DND-41 (cell line): Measurements from ENCODE around the gene GPR151.

Experiments used
- ATAC-seq: fragments of 200-7000 bp; cut with Tn5 transposase; 3 replicates; pipeline ENCODE4 v1.9.1; 2021; ENCODE audit warnings: low read depth; ENCODE audit not compliant: insufficient read depth
- DNase-seq: peaks from one replicate; pipeline ENCODE4 v3.0.0-alpha.2; 2020
- H2AFZ ChIP-seq: 2 replicates; pipeline ENCODE4 v1.6.0; 2012; ENCODE audit warnings: low read depth, low read length
- H3K27ac ChIP-seq: 2 replicates; pipeline ENCODE4 v1.5.1; 2012; ENCODE audit warnings: low read length, inconsistent platforms
- H3K27me3 ChIP-seq: fragments of 200-600 bp; sonication (generic); 2 replicates; pipeline ENCODE4 v1.6.0; 2012; ENCODE audit warnings: low read length, mild to moderate bottlenecking, inconsistent platforms; ENCODE audit not compliant: insufficient read depth, poor library complexity
- H3K36me3 ChIP-seq: 2 replicates; pipeline ENCODE4 v1.5.1; 2012; ENCODE audit warnings: low read length, inconsistent platforms; ENCODE audit not compliant: insufficient read depth
- H3K4me1 ChIP-seq: 2 replicates; pipeline ENCODE4 v1.5.1; 2012; ENCODE audit warnings: mild to moderate bottlenecking, low read length; ENCODE audit not compliant: insufficient read depth
- H3K4me2 ChIP-seq: 2 replicates; pipeline ENCODE4 v1.6.0; 2012; ENCODE audit warnings: mild to moderate bottlenecking, moderate library complexity, low read length, inconsistent platforms; ENCODE audit not compliant: insufficient read depth
- H3K4me3 ChIP-seq, 2 experiments: fragments of 200-600 bp in 1 of 2; shearing (Covaris generic) in 1 of 2; 2 replicates each; pipeline ENCODE4 v1.5.1; 2012 to 2016; ENCODE audit warnings: inconsistent platforms in 2 of 2, low read length in 2 of 2, mild to moderate bottlenecking in 2 of 2, low read depth in 1 of 2, moderate library complexity in 1 of 2
- H3K79me2 ChIP-seq: 2 replicates; pipeline ENCODE4 v1.6.0; 2012; ENCODE audit warnings: low read length, inconsistent platforms; ENCODE audit not compliant: insufficient read depth
- H3K9ac ChIP-seq: 2 replicates; pipeline ENCODE4 v1.6.0; 2012; ENCODE audit warnings: low read depth, mild to moderate bottlenecking, inconsistent platforms, low read length, moderate library complexity
- H3K9me3 ChIP-seq: 2 replicates; pipeline ENCODE4 v1.5.1; 2012; ENCODE audit warnings: low read length, moderate library complexity, mild to moderate bottlenecking, inconsistent platforms; ENCODE audit not compliant: insufficient read depth, severe bottlenecking
- H4K20me1 ChIP-seq: 2 replicates; pipeline ENCODE4 v1.6.0; 2012; ENCODE audit warnings: low read length; ENCODE audit not compliant: insufficient read depth
- EZH2 ChIP-seq: IDR thresholded peaks from 3 replicates; pipeline ENCODE4 v1.6.1; 2012; ENCODE audit warnings: borderline replicate concordance, low read depth, mild to moderate bottlenecking, moderate library complexity, low read length, inconsistent platforms; ENCODE audit not compliant: severe bottlenecking
- TF ChIP-seq, protein P1 (sequence below): IDR thresholded peaks from 2 replicates; pipeline ENCODE4 v1.5.1; 2012; ENCODE audit warnings: borderline replicate concordance, low read length, moderate library complexity, mild to moderate bottlenecking; ENCODE audit not compliant: poor library complexity, severe bottlenecking; ENCODE audit errors: extremely low read depth

The GPR151 gene

GRCh38 chr5:146527785-146528184, 11.8 kb upstream of the GPR151 start:
- Histone ChIP-seq H3K4me1 (no peaks in the 10 kb centered on the region), H3K36me3 (no peaks in the 10 kb centered on the region), H3K4me3 (no peak overlapping the region), H4K20me1 (no peaks in the 10 kb centered on the region), H3K4me2 (no peak overlapping the region), H3K9me3 (no peaks in the 10 kb centered on the region), H3K9ac (no peak overlapping the region), H3K79me2 (no peaks in the 10 kb centered on the region), H3K27ac (no peak overlapping the region), H2AFZ (no peak overlapping the region), H3K27me3 (peaks cover 22% of the 10 kb centered on the region)
- TF ChIP-seq, protein P1, sequence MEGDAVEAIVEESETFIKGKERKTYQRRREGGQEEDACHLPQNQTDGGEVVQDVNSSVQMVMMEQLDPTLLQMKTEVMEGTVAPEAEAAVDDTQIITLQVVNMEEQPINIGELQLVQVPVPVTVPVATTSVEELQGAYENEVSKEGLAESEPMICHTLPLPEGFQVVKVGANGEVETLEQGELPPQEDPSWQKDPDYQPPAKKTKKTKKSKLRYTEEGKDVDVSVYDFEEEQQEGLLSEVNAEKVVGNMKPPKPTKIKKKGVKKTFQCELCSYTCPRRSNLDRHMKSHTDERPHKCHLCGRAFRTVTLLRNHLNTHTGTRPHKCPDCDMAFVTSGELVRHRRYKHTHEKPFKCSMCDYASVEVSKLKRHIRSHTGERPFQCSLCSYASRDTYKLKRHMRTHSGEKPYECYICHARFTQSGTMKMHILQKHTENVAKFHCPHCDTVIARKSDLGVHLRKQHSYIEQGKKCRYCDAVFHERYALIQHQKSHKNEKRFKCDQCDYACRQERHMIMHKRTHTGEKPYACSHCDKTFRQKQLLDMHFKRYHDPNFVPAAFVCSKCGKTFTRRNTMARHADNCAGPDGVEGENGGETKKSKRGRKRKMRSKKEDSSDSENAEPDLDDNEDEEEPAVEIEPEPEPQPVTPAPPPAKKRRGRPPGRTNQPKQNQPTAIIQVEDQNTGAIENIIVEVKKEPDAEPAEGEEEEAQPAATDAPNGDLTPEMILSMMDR = no peak
- no peak for TF ChIP-seq EZH2
- ATAC-seq (no peak), DNase-seq (no peak)

DNA sequence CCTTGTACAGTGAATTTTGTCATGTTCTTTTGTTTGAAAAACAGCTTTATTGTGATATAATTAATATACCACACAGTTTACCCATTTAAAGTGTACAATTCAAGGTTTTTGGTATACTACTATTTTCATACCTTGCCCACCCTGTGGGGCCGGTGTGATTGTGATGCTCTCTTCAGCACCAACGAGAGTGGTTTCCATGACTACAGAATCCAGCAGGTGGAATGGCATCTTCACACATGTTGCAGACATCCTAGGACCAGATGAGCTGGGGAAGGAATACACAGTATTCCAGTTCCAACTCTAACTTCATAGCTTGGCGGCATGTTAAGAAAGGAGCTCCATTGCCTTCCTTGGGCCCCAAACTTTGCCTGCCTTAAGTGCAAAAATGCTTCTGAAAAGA, 7.7 kb upstream of the GPR151 start:
- peaks cover 22% of the 10 kb centered on the region for H3K27me3 ChIP-seq
- no peaks in the 10 kb centered on the region for H3K9me3 ChIP-seq
- no peaks in the 10 kb centered on the region for H4K20me1 ChIP-seq
- H3K79me2 ChIP-seq = no peaks in the 10 kb centered on the region
- H3K4me3 ChIP-seq = no peak overlapping the region
- H3K4me2 ChIP-seq = no peak overlapping the region
- no peak overlapping the region for H2AFZ ChIP-seq
- DNase-seq = no peak
- no peak overlapping the region for H3K9ac ChIP-seq
- no peaks in the 10 kb centered on the region for H3K36me3 ChIP-seq
- no peaks in the 10 kb centered on the region for H3K4me1 ChIP-seq
- no peak overlapping the region for H3K27ac ChIP-seq
- ATAC-seq = no peak
- TF ChIP-seq, protein P1 = no peak
- no peak for TF ChIP-seq EZH2

DNA sequence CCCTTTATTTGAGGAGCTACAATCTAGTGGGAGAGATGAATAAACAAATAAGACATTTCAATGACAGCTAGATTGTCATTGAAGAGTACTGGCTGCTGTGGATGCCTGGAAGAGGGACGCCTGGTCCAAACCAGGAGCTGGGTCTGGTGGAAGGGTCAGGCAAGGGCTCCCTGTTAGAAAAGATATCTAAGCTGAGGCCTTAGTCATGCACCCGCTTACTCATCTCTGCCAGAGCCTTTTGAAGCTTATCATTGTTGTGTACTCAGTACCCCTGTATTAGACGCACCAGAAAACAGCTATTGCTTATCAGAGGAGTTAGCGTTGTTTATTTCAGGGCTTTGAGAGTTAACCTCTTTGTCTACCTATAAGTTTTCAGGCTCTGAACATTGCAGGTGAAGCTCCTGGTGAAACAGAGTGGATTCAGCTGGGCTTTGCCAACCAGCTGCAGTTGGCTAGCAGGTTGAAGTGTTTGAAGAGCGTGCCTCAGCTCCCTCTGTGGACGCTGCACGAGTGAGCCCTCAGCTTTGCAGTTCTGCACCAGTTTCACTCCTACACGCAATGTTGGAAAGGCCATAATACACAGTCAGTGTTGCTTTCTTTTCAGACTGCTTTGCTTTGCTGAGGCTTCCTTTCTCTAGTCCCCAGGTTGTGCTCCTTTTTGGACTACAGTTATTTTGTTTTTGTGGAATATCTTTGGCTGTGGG, 5.6 kb upstream of the GPR151 start:
- H2AFZ ChIP-seq = no peak overlapping the region
- TF ChIP-seq, protein P1 = no peak
- no peak for TF ChIP-seq EZH2
- H3K4me1 ChIP-seq = no peaks in the 10 kb centered on the region
- no peak overlapping the region for H3K9ac ChIP-seq
- no peak overlapping the region for H3K4me2 ChIP-seq
- H3K27ac ChIP-seq = no peak overlapping the region
- no peaks in the 10 kb centered on the region for H3K36me3 ChIP-seq
- H3K9me3 ChIP-seq = no peaks in the 10 kb centered on the region
- H4K20me1 ChIP-seq = no peaks in the 10 kb centered on the region
- no peaks in the 10 kb centered on the region for H3K79me2 ChIP-seq
- H3K27me3 ChIP-seq = peaks cover 13% of the 10 kb centered on the region
- no peak for DNase-seq
- H3K4me3 ChIP-seq = no peak overlapping the region
- ATAC-seq = no peak
